Forelimb muscle (tissue), 1 donor: ENCODE results near the gene CHRM5. TPM values are rescaled to one million over a fixed set of nuclear protein-coding genes. Genes with fewer than 3 reads are reported as not detected.

Source experiments
- DNase-seq: peaks from one replicate; pipeline ENCODE4 v3.0.0-alpha.2; 2013; ENCODE audit warnings: low read depth
- polyA plus RNA-seq: library from polyadenylated mRNA; unstranded; fragments of 120-200 nt; gene quantifications from one replicate; pipeline ENCODE4 v1.2.1, GENCODE V29; 2013; ENCODE audit not compliant: insufficient read length

Gene CHRM5
- polyA plus RNA-seq: not detected

- DNase-seq: no peak
These were observed at the start of gene CHRM5 for GRCh38 chr15:33968224-33968623. Gene CHRM5 (plus strand): TSS chr15:33968497. CDS start chr15:34062718, 94,221 bp downstream.

- DNase-seq: no peak
These were observed 44.9 kb upstream of the CHRM5 start for GRCh38 chr15:33923446-33923845.

GRCh38 chr15:33926260-33926659, 42.0 kb upstream of the CHRM5 start:
- DNase-seq: no peak

- DNase-seq: no peak
These were observed 35.6 kb upstream of the CHRM5 start for GRCh38 chr15:33932734-33933133.

- DNase-seq: no peak
These were observed 33.9 kb upstream of the CHRM5 start for GRCh38 chr15:33934396-33934795.

GRCh38 chr15:33934921-33935320, 33.4 kb upstream of the CHRM5 start:
- DNase-seq: no peak

- no peak for DNase-seq
These were observed 26.8 kb upstream of the CHRM5 start for GRCh38 chr15:33941279-33942063.

GRCh38 chr15:33946152-33946551, 22.1 kb upstream of the CHRM5 start:
- no peak for DNase-seq

- DNase-seq: no peak
These were observed 12.4 kb upstream of the CHRM5 start for GRCh38 chr15:33955945-33956344.

- DNase-seq: no peak
These were observed 11.9 kb upstream of the CHRM5 start for GRCh38 chr15:33956397-33956796.

GRCh38 chr15:33959844-33960548, 8.3 kb upstream of the CHRM5 start:
- DNase-seq: no peak

- no peak for DNase-seq
These were observed 7.8 kb upstream of the CHRM5 start for GRCh38 chr15:33960549-33960935.

- no peak for DNase-seq
These were observed 4.2 kb upstream of the CHRM5 start for GRCh38 chr15:33963831-33964664.

GRCh38 chr15:33964665-33965040, 3.6 kb upstream of the CHRM5 start:
- no peak for DNase-seq

GRCh38 chr15:33968821-33969220, 524 bp downstream of the CHRM5 start:
- DNase-seq: no peak

- DNase-seq: no peak
These were observed 3.5 kb downstream of the CHRM5 start for GRCh38 chr15:33971811-33972210.

GRCh38 chr15:33975022-33975565, 6.8 kb downstream of the CHRM5 start:
- DNase-seq: no peak

- no peak for DNase-seq
These were observed 11.9 kb downstream of the CHRM5 start for GRCh38 chr15:33980159-33980558.

- DNase-seq: no peak
These were observed 14.2 kb downstream of the CHRM5 start for GRCh38 chr15:33982516-33982915.

- DNase-seq: no peak
These were observed 17.0 kb downstream of the CHRM5 start for GRCh38 chr15:33985287-33985686.

GRCh38 chr15:33985751-33986150, 17.5 kb downstream of the CHRM5 start:
- no peak for DNase-seq

GRCh38 chr15:33987444-33987843, 19.1 kb downstream of the CHRM5 start:
- no peak for DNase-seq
